Measurements from ENCODE around the gene SORBS2.

Gene SORBS2

GRCh38 chr4:185576962-185577950 lies 234.7 kb downstream of the SORBS2 start:
- TF ChIP-seq TAF1 (IDR thresholded peaks at IDR 0.05; ENCODE audit: low read depth, low read length) (no peak), PAX5 (IDR thresholded peaks at IDR 0.05; ENCODE audit: insufficient read depth, low read length, severe bottlenecking) (no peak), SPI1 (IDR thresholded peaks at IDR 0.05; ENCODE audit: low read depth, low read length) (no peak), POLR2A (IDR thresholded peaks at IDR 0.05; ENCODE audit: low read depth, low read length) (no peak), POLR2AphosphoS5 (IDR thresholded peaks at IDR 0.05; ENCODE audit: low read depth, low read length) (no peak), POU2F2 (IDR thresholded peaks at IDR 0.05; ENCODE audit: low read depth, low read length) (no peak)
- FAIRE-seq (no peak), DNase-seq (ENCODE audit: insufficient read length, low spot score) (no peak)

DNA sequence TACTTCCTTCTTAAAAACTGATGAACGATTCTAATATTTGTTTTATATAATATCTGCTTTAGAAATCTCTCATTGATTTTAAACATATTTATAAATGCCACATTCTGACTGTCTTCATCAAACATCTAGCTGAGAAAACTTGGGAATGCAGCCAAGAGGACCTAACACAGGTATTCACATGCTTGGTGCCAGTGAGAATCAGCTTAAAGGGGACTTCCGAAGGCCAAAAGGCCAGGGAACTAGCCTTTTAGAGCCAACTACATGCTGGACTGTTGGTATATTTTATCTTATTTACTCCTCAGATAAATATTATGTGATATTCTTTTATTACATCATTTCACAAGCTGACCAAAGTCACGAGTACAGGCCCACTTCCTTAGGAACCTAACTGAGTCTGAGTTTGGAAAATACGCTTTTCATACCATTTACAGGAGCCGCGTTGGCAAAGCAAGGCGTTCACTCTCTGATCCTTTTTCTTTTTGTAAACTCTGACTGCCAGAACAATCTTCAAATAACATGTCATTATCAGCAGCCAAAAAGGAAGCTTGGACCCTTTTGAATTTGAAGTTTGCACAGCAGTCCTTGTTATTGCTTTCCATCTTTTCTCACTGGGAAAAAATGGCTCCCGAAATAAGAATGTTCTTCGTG lies 235.6 kb downstream of the SORBS2 start:
- DNase-seq (ENCODE audit: insufficient read length, low spot score) (no peak), FAIRE-seq (no peak)
- TF ChIP-seq POLR2AphosphoS5 (IDR thresholded peaks at IDR 0.05; ENCODE audit: low read depth, low read length) (no peak), SPI1 (IDR thresholded peaks at IDR 0.05; ENCODE audit: low read depth, low read length) (no peak), POU2F2 (IDR thresholded peaks at IDR 0.05; ENCODE audit: low read depth, low read length) (no peak), PAX5 (IDR thresholded peaks at IDR 0.05; ENCODE audit: insufficient read depth, low read length, severe bottlenecking) (no peak), TAF1 (IDR thresholded peaks at IDR 0.05; ENCODE audit: low read depth, low read length) (no peak)

- TF ChIP-seq POU2F2 (IDR thresholded peaks at IDR 0.05; ENCODE audit: low read depth, low read length) (no peak), SPI1 (IDR thresholded peaks at IDR 0.05; ENCODE audit: low read depth, low read length) (no peak), TAF1 (IDR thresholded peaks at IDR 0.05; ENCODE audit: low read depth, low read length) (no peak), POLR2AphosphoS5 (IDR thresholded peaks at IDR 0.05; ENCODE audit: low read depth, low read length) (no peak), POLR2A (IDR thresholded peaks at IDR 0.05; ENCODE audit: low read depth, low read length) (no peak)
- DNase-seq (ENCODE audit: insufficient read length, low spot score) (no peak), FAIRE-seq (no peak)
Observed at GRCh38 chr4:185573651-185574199, 238.3 kb downstream of the SORBS2 start.

DNA sequence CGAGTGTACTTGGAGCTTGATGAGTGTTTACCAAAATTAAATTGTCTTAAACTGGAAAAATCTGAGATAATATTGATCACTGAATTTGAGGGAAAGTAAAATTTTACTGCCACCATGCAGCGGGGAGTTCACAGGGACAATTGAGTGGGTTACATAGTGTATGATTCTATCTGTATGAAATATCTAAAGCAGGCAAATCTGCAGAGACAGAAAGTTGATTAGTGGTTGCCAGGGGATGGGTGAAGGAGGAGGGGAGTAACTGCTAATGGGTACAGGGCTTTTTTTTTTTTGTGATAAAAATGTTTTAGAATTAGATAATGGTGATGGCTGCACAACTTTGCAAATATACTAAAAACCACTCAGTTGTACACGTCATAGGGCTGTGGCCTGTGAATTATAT lies 241.3 kb downstream of the SORBS2 start:
- DNase-seq (ENCODE audit: insufficient read length, low spot score): no peak
- FAIRE-seq: no peak
- TF ChIP-seq SPI1 (IDR thresholded peaks at IDR 0.05; ENCODE audit: low read depth, low read length): no peak
- no peak for TF ChIP-seq POLR2AphosphoS5 (IDR thresholded peaks at IDR 0.05; ENCODE audit: low read depth, low read length)
- TF ChIP-seq TAF1 (IDR thresholded peaks at IDR 0.05; ENCODE audit: low read depth, low read length): no peak
- TF ChIP-seq PAX5 (IDR thresholded peaks at IDR 0.05; ENCODE audit: insufficient read depth, low read length, severe bottlenecking): no peak
- no peak for TF ChIP-seq POLR2A (IDR thresholded peaks at IDR 0.05; ENCODE audit: low read depth, low read length)
- TF ChIP-seq POU2F2 (IDR thresholded peaks at IDR 0.05; ENCODE audit: low read depth, low read length): no peak

DNA sequence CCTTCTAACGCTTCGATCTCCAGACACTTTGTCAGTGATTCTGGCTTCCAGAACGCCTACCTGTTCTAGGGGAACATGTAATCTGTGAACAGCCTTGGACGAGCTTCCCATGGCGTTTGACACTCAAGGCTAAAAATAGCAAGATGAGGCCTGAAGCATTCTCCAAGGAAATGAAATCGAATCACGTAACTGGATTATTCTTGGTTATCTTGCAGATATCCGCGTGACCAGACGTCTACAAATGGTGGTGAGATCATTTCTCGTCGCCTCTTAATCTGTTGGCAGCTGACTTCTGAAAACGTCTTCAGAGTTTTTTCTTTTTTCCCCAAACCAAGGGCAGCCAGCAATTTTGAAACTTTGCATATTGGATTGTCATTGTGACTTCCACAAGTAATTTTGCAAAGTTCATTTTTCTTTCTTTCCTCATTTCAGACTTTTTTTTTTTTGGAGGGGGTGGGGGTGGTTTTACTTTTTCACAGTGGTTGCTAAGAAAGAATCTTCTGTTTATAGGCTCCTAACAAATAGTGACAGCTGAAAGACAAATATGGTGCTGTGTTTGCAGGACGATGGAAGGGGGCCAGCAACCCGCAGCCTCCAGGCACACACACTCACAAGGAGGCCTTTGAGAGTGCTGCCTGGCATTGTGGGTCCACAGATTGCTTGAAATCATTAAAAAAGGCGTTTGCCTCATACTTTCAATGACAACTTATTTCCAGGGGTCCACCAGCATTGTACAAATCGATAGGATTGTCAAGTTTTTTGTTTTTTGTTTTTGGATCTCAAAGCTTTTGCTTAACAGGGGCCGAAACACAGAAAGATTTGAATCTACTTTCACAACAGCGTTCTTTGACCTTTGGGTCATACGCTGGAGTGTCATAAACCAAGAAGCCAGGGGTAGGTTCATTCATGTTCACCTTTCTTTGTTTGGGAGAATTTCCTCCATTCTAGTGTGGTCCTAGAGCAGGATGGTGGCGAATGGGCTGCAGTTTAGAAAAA lies 244.3 kb downstream of the SORBS2 start:
- FAIRE-seq: no peak

DNA sequence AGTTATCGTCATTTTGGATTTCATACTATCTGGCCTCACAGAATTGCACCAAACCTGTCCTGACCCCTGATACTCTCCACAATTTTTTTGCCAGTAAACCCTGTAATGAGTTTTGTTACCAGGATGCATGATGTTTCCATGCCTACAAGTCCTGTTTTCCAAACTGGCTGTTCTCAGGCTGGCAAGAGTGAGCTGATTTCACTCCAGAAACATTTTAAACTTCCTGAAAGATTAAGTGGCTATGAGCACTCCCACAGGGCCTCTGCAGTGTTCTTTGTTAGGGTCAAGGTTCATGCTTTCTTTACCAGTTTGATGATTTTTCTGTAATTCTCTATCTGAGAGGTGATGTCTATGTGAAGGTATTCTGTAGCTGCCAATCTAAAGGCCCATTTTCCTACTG lies 245.0 kb downstream of the SORBS2 start:
- DNase-seq (ENCODE audit: insufficient read length, low spot score) (no peak), FAIRE-seq (no peak)
- TF ChIP-seq SPI1 (IDR thresholded peaks at IDR 0.05; ENCODE audit: low read depth, low read length): no peak
- TF ChIP-seq PAX5 (IDR thresholded peaks at IDR 0.05; ENCODE audit: insufficient read depth, low read length, severe bottlenecking): no peak
- no peak for TF ChIP-seq TAF1 (IDR thresholded peaks at IDR 0.05; ENCODE audit: low read depth, low read length)
- TF ChIP-seq POU2F2 (IDR thresholded peaks at IDR 0.05; ENCODE audit: low read depth, low read length): no peak
- no peak for TF ChIP-seq POLR2A (IDR thresholded peaks at IDR 0.05; ENCODE audit: low read depth, low read length)
- no peak for TF ChIP-seq POLR2AphosphoS5 (IDR thresholded peaks at IDR 0.05; ENCODE audit: low read depth, low read length)

More for the DNA sequence above, 244.3 kb downstream of the SORBS2 start:
- DNase-seq (ENCODE audit: insufficient read length, low spot score): no peak
- TF ChIP-seq POLR2AphosphoS5 (IDR thresholded peaks at IDR 0.05; ENCODE audit: low read depth, low read length) (no peak), POLR2A (IDR thresholded peaks at IDR 0.05; ENCODE audit: low read depth, low read length) (no peak), PAX5 (IDR thresholded peaks at IDR 0.05; ENCODE audit: insufficient read depth, low read length, severe bottlenecking) (no peak), TAF1 (IDR thresholded peaks at IDR 0.05; ENCODE audit: low read depth, low read length) (no peak), POU2F2 (IDR thresholded peaks at IDR 0.05; ENCODE audit: low read depth, low read length) (no peak), SPI1 (IDR thresholded peaks at IDR 0.05; ENCODE audit: low read depth, low read length) (no peak)

DNA sequence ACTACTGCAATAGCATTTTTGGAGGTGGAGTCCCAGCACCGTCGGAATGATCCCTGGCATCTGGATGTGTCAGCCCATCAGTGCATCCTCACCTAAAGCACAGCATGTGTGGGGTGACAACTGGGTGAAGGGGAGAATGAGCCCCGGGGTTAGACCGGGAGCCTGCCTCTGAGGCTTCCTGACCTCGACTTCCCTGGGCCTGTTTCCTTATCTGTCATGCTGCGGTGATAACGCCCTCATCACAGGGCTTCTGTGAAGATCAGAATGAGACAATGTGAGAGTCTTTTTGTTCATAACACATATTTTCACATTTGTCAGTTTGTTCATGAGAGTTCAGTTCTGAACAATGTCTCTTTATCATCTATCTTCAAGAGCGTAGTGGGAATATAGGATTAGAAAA lies 245.6 kb downstream of the SORBS2 start:
- FAIRE-seq: no peak
- no peak for DNase-seq (ENCODE audit: insufficient read length, low spot score)
- no peak for TF ChIP-seq SPI1 (IDR thresholded peaks at IDR 0.05; ENCODE audit: low read depth, low read length)
- no peak for TF ChIP-seq PAX5 (IDR thresholded peaks at IDR 0.05; ENCODE audit: insufficient read depth, low read length, severe bottlenecking)
- no peak for TF ChIP-seq POU2F2 (IDR thresholded peaks at IDR 0.05; ENCODE audit: low read depth, low read length)
- no peak for TF ChIP-seq POLR2AphosphoS5 (IDR thresholded peaks at IDR 0.05; ENCODE audit: low read depth, low read length)
- no peak for TF ChIP-seq TAF1 (IDR thresholded peaks at IDR 0.05; ENCODE audit: low read depth, low read length)
- no peak for TF ChIP-seq POLR2A (IDR thresholded peaks at IDR 0.05; ENCODE audit: low read depth, low read length)

- DNase-seq (ENCODE audit: insufficient read length, low spot score) (no peak), FAIRE-seq (no peak)
- TF ChIP-seq TAF1 (IDR thresholded peaks at IDR 0.05; ENCODE audit: low read depth, low read length) (no peak), PAX5 (IDR thresholded peaks at IDR 0.05; ENCODE audit: insufficient read depth, low read length, severe bottlenecking) (no peak)
Observed at GRCh38 chr4:185565696-185566095, 246.3 kb downstream of the SORBS2 start.

Data from GM12891 (cell line).